K562 (cell line): Measurements from ENCODE around the gene LMO4. TPM values are rescaled to one million over a fixed set of nuclear protein-coding genes. Genes with fewer than 3 reads are reported as not detected.

ENCODE experiments used
- ARNT ChIP-seq, 2 experiments: fragments of 450-650 bp; IDR thresholded peaks; 2 replicates each; pipeline ENCODE4 v1.6.1; 2016; ENCODE audit warnings: mild to moderate bottlenecking in 1 of 2
- CTBP1 ChIP-seq: fragments of 450-650 bp; IDR thresholded peaks from 2 replicates; pipeline ENCODE4 v1.6.1; 2016; ENCODE audit warnings: borderline replicate concordance
- DACH1 ChIP-seq: fragments of 450-650 bp; IDR thresholded peaks from 2 replicates; pipeline ENCODE4 v1.6.1; 2018; ENCODE audit not compliant: partially characterized antibody
- DIDO1 ChIP-seq: fragments of 450-650 bp; IDR thresholded peaks from 2 replicates; pipeline ENCODE4 v1.6.1; 2016; ENCODE audit warnings: low read depth, missing biosample characterization, missing genetic modification characterization
- DNMT1 ChIP-seq: fragments of 450-650 bp; IDR thresholded peaks from 2 replicates; pipeline ENCODE4 v1.6.1; 2016; ENCODE audit warnings: antibody characterized with exemption, mild to moderate bottlenecking
- EP400 ChIP-seq: fragments of 450-650 bp; IDR thresholded peaks from 2 replicates; pipeline ENCODE4 v1.6.1; 2017; ENCODE audit warnings: antibody characterized with exemption, mild to moderate bottlenecking, moderate library complexity
- FIP1L1 ChIP-seq: fragments of 200-400 bp; formaldehyde crosslinking; IDR thresholded peaks from 2 replicates; pipeline ENCODE4 v1.6.1; 2018; ENCODE audit warnings: mild to moderate bottlenecking, low read depth, low read length; ENCODE audit not compliant: poor library complexity, severe bottlenecking
- FOXK2 ChIP-seq, 2 experiments: fragments of 450-650 bp; IDR thresholded peaks in 1 of 2; conservative IDR thresholded peaks in 1 of 2; 2 replicates each; pipeline ENCODE4 v1.6.1; 2016; ENCODE audit warnings: low read depth in 2 of 2, mild to moderate bottlenecking in 1 of 2
- JUN ChIP-seq, 2 experiments: sonication (generic) in 1 of 2; formaldehyde crosslinking in 1 of 2; IDR thresholded peaks; 2 replicates each; pipeline versions ENCODE4 v1.6.1 to v1.8.0; 2012 to 2022; ENCODE audit warnings: borderline replicate concordance in 2 of 2, mild to moderate bottlenecking in 2 of 2, improper control_type of control experiment in 1 of 2, low read depth in 1 of 2, low read length in 1 of 2, missing genetic modification reagents in 1 of 2
- KLF1 ChIP-seq: fragments of 450-650 bp; IDR thresholded peaks from 2 replicates; pipeline ENCODE4 v1.6.1; 2016; ENCODE audit warnings: missing genetic modification characterization, missing compliant biosample characterization
- MCM3 ChIP-seq: fragments of 450-650 bp; IDR thresholded peaks from 2 replicates; pipeline ENCODE4 v1.6.1; 2016
- NCOA1 ChIP-seq: fragments of 450-650 bp; IDR thresholded peaks from 2 replicates; pipeline ENCODE4 v1.6.1; 2016; ENCODE audit warnings: low read depth
- NCOA6 ChIP-seq: fragments of 450-650 bp; IDR thresholded peaks from 2 replicates; pipeline ENCODE4 v1.6.1; 2017; ENCODE audit warnings: mild to moderate bottlenecking
- PHF8 ChIP-seq: fragments of 200-600 bp; sonication (generic); IDR thresholded peaks from 2 replicates; pipeline ENCODE4 v1.6.1; 2012; ENCODE audit warnings: mixed run types, mild to moderate bottlenecking, inconsistent platforms, low read length, moderate library complexity, borderline replicate concordance
- POLR2AphosphoS2 ChIP-seq: IDR thresholded peaks from 2 replicates; pipeline ENCODE4 v1.6.1; 2012; ENCODE audit warnings: low read length, improper control_type of control experiment
- POLR3G ChIP-seq: IDR thresholded peaks from 2 replicates; pipeline ENCODE4 v1.6.1; 2011; ENCODE audit not compliant: insufficient read length, insufficient replicate concordance; ENCODE audit errors: extremely low read depth
- PTRF ChIP-seq: fragments of 450-650 bp; IDR thresholded peaks from 2 replicates; pipeline ENCODE4 v1.6.1; 2016; ENCODE audit warnings: mild to moderate bottlenecking, missing genetic modification characterization, missing compliant biosample characterization
- RNF2 ChIP-seq: sonication (generic); IDR thresholded peaks from 2 replicates; pipeline ENCODE4 v1.6.1; 2016
- TRIM24 ChIP-seq, 2 experiments: fragments of 450-650 bp; IDR thresholded peaks; 2 replicates each; pipeline ENCODE4 v1.6.1; 2016
- XRCC4 ChIP-seq: IDR thresholded peaks from one replicate; pipeline ENCODE4 v1.6.1; 2011; ENCODE audit not compliant: insufficient read depth, insufficient read length; ENCODE audit errors: extremely low read depth
- ZBTB7A ChIP-seq: IDR thresholded peaks from 2 replicates; pipeline ENCODE4 v1.6.1; 2011; ENCODE audit warnings: low read depth, mild to moderate bottlenecking, low read length, moderate library complexity, borderline replicate concordance; ENCODE audit not compliant: control insufficient read depth
- ZNF143 ChIP-seq: sonication (generic); formaldehyde crosslinking; IDR thresholded peaks from 2 replicates; pipeline ENCODE4 v1.9.0; 2022; ENCODE audit warnings: mild to moderate bottlenecking, missing genetic modification reagents
- ZNF217 ChIP-seq: sonication (generic); formaldehyde crosslinking; IDR thresholded peaks from 2 replicates; pipeline ENCODE4 v1.8.0; 2022; ENCODE audit warnings: mild to moderate bottlenecking, missing genetic modification reagents
- ZNF23 ChIP-seq: fragments of 250-450 bp; sonication (Bioruptor Pico); IDR thresholded peaks from 2 replicates; pipeline ENCODE4 v1.4.0; 2020; ENCODE audit warnings: mild to moderate bottlenecking
- ZNF717 ChIP-seq: fragments of 250-450 bp; sonication (Bioruptor Pico); IDR thresholded peaks from 2 replicates; pipeline ENCODE4 v1.5.0; 2021
- ZNF75A ChIP-seq: fragments of 450-650 bp; formaldehyde crosslinking; IDR thresholded peaks from 2 replicates; pipeline ENCODE4 v1.4.0; 2020; ENCODE audit warnings: mild to moderate bottlenecking
- ZNF766 ChIP-seq: fragments of 200-800 bp; sonication (Bioruptor generic); conservative IDR thresholded peaks from 2 replicates; pipeline ENCODE4 v1.6.1; 2016; ENCODE audit warnings: missing genetic modification characterization, missing compliant biosample characterization
- ZNF780A ChIP-seq: fragments of 250-450 bp; sonication (Bioruptor Pico); IDR thresholded peaks from 2 replicates; pipeline ENCODE4 v1.5.0; 2021; ENCODE audit warnings: mild to moderate bottlenecking
- polyA plus RNA-seq, 8 experiments: library from polyadenylated mRNA; depleted of rRNA in 4 of 8; stranded (reverse) in 5 of 8; unstranded in 3 of 8; fragments of >200 nt; fragmentation: Nextera tagmentation in 2 of 8; fragmentation: Illumina TruSeq in 1 of 8; extraction: Ambion mirVana in 2 of 8; extraction: Trizol in 1 of 8; gene quantifications; 2 replicates each; pipeline versions ENCODE4 v1.2.1 to v1.2.3, GENCODE V29; 2011 to 2014; ENCODE audit warnings: inconsistent platforms in 1 of 8, missing spikeins in 1 of 8
- total RNA-seq, 7 experiments: library from RNA; depleted of rRNA in 6 of 7; stranded (reverse); fragments of >200 nt in 6 of 7; fragmentation: Illumina TruSeq in 2 of 7; extraction: Trizol in 2 of 7; gene quantifications; 2 replicates each; pipeline versions ENCODE4 v1.2.1 to v1.2.3, GENCODE V29; 2011 to 2021; ENCODE audit warnings: low replicate concordance in 1 of 7
- TF ChIP-seq, protein P1 (sequence below), 2 experiments: fragments of 450-650 bp in 1 of 2; sonication (generic) in 1 of 2; formaldehyde crosslinking in 1 of 2; IDR thresholded peaks in 1 of 2; conservative IDR thresholded peaks in 1 of 2; 2 replicates each; pipeline versions ENCODE4 v1.6.1 to v1.8.1; 2016 to 2023; ENCODE audit warnings: mild to moderate bottlenecking in 2 of 2, moderate library complexity in 2 of 2, inconsistent platforms in 1 of 2, missing genetic modification reagents in 1 of 2
- TF ChIP-seq, protein P2 (sequence below): fragments of 450-650 bp; IDR thresholded peaks from one replicate; pipeline ENCODE4 v1.6.1; 2018; ENCODE audit warnings: mild to moderate bottlenecking, moderate library complexity; ENCODE audit not compliant: partially characterized antibody

Gene LMO4
- total and polyA plus RNA-seq, 9 of the 15 experiments (the other 6 are each of a cell fraction or from before 2014, with no cell fraction given) = 3.1 to 35.3 (median 22.4) TPM

- TF ChIP-seq ZNF780A (CRISPR knock-in tag) (no peak), DNMT1 (no peak), ZNF23 (CRISPR knock-in tag) (no peak), FIP1L1 (no peak), DIDO1 (tag) (no peak), ZNF217 (CRISPR knock-in tag) (no peak), ARNT (IDR thresholded peaks at IDR 0.05) (no peak), ZNF766 (CRISPR knock-in tag) (no peak), KLF1 (tag) (no peak), POLR3G (no peak), ZNF75A (no peak), CTBP1 (peak; percentile 49; the same call in 1 of the 2 replicates), TRIM24 (IDR thresholded peaks at IDR 0.05) (no peak), DACH1 (no peak), JUN (IDR thresholded peaks at IDR 0.05; ENCODE audit: borderline replicate concordance, low read depth, low read length) (no peak), JUN (CRISPR knock-in tag; IDR thresholded peaks at IDR 0.05; ENCODE audit: borderline replicate concordance) (no peak), ZNF143 (CRISPR knock-in tag) (no peak), XRCC4 (no peak), POLR2AphosphoS2 (no peak), NCOA6 (no peak), FOXK2 (conservative IDR thresholded peaks at IDR 0.05 in 1 of 2, IDR thresholded peaks at IDR 0.05 in 1 of 2; ENCODE audit: low read depth in 2 of 2) (no peak), ZBTB7A (peak; percentile 78), PHF8 (peak; percentile 66; the same call in 1 of the 2 replicates), MCM3 (no peak), PTRF (tag) (no peak), RNF2 (no peak), EP400 (peak; percentile 15; the same call in 1 of the 2 replicates), NCOA1 (no peak), ZNF717 (CRISPR knock-in tag) (no peak)
- TF ChIP-seq, protein P1, sequence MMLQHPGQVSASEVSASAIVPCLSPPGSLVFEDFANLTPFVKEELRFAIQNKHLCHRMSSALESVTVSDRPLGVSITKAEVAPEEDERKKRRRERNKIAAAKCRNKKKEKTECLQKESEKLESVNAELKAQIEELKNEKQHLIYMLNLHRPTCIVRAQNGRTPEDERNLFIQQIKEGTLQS (IDR thresholded peaks at IDR 0.05) = no peak
- TF ChIP-seq, protein P1 (CRISPR knock-in tag; conservative IDR thresholded peaks at IDR 0.05) = no peak
- TF ChIP-seq, protein P2, sequence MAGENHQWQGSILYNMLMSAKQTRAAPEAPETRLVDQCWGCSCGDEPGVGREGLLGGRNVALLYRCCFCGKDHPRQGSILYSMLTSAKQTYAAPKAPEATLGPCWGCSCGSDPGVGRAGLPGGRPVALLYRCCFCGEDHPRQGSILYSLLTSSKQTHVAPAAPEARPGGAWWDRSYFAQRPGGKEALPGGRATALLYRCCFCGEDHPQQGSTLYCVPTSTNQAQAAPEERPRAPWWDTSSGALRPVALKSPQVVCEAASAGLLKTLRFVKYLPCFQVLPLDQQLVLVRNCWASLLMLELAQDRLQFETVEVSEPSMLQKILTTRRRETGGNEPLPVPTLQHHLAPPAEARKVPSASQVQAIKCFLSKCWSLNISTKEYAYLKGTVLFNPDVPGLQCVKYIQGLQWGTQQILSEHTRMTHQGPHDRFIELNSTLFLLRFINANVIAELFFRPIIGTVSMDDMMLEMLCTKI = no peak
Measured at GRCh38 chr1:87335175-87335884, 6.7 kb downstream of the LMO4 start (continued).
